SU-DHL-6 (cell line): ENCODE measurements around the gene WARS2.

Source experiments
- H2AFZ ChIP-seq: fragments of 200-600 bp; sonication (generic); 2 replicates; pipeline ENCODE4 v1.6.1; 2014; ENCODE audit warnings: low read depth, mild to moderate bottlenecking, moderate library complexity, mixed read lengths, antibody characterized with exemption, low read length; ENCODE audit not compliant: severe bottlenecking
- H3F3A ChIP-seq: fragments of 200-600 bp; shearing (Covaris generic); 2 replicates; pipeline ENCODE4 v1.6.0; 2016; ENCODE audit warnings: antibody characterized with exemption, mild to moderate bottlenecking; ENCODE audit not compliant: insufficient read depth
- H3K27ac ChIP-seq: fragments of 200-600 bp; sonication (generic); 2 replicates; pipeline ENCODE4 v1.5.1; 2016; ENCODE audit warnings: low read depth, mild to moderate bottlenecking, low read length, moderate library complexity, mixed read lengths
- H3K27me3 ChIP-seq: fragments of 200-600 bp; sonication (generic), shearing (Covaris generic); 2 replicates; pipeline ENCODE4 v1.6.0; 2014; ENCODE audit warnings: mild to moderate bottlenecking, low read length
- H3K36me3 ChIP-seq: fragments of 200-600 bp; sonication (generic); 2 replicates; pipeline ENCODE4 v1.6.1; 2014; ENCODE audit warnings: mild to moderate bottlenecking, low read length, mixed read lengths
- H3K4me2 ChIP-seq: fragments of 300-600, 200-600 bp; shearing (Covaris generic), sonication (generic); 2 replicates; pipeline ENCODE4 v1.6.0; 2014; ENCODE audit warnings: low read length, low read depth, mild to moderate bottlenecking; ENCODE audit not compliant: poor library complexity, severe bottlenecking
- H3K4me3 ChIP-seq: fragments of 200-600 bp; sonication (generic); 2 replicates; pipeline ENCODE4 v1.5.1; 2014; ENCODE audit warnings: antibody characterized with exemption, low read length, mild to moderate bottlenecking, mixed read lengths; ENCODE audit not compliant: insufficient read depth, poor library complexity, severe bottlenecking
- H3K79me2 ChIP-seq: fragments of 200-600 bp; sonication (generic); 2 replicates; pipeline ENCODE4 v1.6.1; 2014; ENCODE audit warnings: mild to moderate bottlenecking, low read length, moderate library complexity; ENCODE audit not compliant: insufficient read depth
- H3K9ac ChIP-seq: fragments of 200-600 bp; sonication (generic); 2 replicates; pipeline ENCODE4 v1.7.0; 2014; ENCODE audit warnings: mild to moderate bottlenecking, low read length
- H3K9me2 ChIP-seq: fragments of 200-600 bp; sonication (generic); replicated peaks from 2 replicates; pipeline ENCODE4 v1.6.1; 2014; ENCODE audit warnings: low read length; ENCODE audit not compliant: insufficient read depth
- H3K9me3 ChIP-seq: fragments of 200-600 bp; sonication (generic); 2 replicates; pipeline ENCODE4 v1.6.1; 2014; ENCODE audit warnings: low read length, mixed read lengths; ENCODE audit not compliant: insufficient read depth
- H4K20me1 ChIP-seq: fragments of 200-600 bp; sonication (generic); 2 replicates; pipeline ENCODE4 v1.6.1; 2014; ENCODE audit warnings: low read depth, mild to moderate bottlenecking, antibody characterized with exemption, low read length, moderate library complexity, mixed read lengths
- EZH2phosphoT487 ChIP-seq: fragments of 200-600 bp; sonication (generic), shearing (Covaris generic); conservative IDR thresholded peaks from 2 replicates; pipeline ENCODE4 v1.6.1; 2018; ENCODE audit warnings: mild to moderate bottlenecking, antibody characterized with exemption, low read length, moderate library complexity, mixed read lengths
- TF ChIP-seq, protein P1 (sequence below): fragments of 200-600 bp; sonication (generic); IDR thresholded peaks from one replicate; pipeline ENCODE4 v1.5.1; 2017; ENCODE audit warnings: antibody characterized with exemption, mild to moderate bottlenecking, low read length, moderate library complexity; ENCODE audit not compliant: insufficient read depth, poor library complexity, severe bottlenecking

Gene WARS2

DNA sequence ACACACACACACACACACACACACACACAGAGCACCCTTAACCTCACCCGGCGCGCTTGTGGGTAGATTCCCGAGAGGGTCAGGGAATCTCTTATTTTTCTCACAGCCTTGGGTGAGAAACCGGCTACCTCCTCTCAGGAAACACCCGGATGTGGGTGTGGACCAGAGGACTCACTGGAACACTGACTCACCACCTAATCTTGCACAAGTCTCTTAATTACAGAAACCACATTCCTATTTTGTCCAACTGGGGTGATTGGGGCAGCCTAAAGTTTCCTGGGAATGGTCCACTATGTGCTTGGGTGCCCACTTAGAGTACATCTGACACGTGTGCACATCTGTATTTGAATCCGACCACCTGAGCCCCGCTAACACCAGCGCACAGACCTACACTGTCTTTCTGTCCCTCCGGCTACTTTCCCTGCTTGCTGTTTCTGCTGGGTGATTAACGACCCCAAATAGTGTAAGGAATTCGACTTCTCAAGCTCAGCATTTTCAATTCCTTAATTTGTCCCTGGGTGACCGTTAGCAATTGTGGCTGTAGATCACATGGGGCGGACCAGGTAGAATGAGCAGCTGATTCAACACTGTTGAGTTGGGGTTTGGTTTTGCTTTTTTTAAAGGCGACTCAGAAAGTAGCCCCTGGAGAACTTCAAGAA is 138.3 kb downstream of the WARS2 start:
- TF ChIP-seq, protein P1, sequence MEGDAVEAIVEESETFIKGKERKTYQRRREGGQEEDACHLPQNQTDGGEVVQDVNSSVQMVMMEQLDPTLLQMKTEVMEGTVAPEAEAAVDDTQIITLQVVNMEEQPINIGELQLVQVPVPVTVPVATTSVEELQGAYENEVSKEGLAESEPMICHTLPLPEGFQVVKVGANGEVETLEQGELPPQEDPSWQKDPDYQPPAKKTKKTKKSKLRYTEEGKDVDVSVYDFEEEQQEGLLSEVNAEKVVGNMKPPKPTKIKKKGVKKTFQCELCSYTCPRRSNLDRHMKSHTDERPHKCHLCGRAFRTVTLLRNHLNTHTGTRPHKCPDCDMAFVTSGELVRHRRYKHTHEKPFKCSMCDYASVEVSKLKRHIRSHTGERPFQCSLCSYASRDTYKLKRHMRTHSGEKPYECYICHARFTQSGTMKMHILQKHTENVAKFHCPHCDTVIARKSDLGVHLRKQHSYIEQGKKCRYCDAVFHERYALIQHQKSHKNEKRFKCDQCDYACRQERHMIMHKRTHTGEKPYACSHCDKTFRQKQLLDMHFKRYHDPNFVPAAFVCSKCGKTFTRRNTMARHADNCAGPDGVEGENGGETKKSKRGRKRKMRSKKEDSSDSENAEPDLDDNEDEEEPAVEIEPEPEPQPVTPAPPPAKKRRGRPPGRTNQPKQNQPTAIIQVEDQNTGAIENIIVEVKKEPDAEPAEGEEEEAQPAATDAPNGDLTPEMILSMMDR, result no peak
- no peak for TF ChIP-seq EZH2phosphoT487
- Histone ChIP-seq H3F3A (no peaks in the 10 kb centered on the region), H4K20me1 (no peaks in the 10 kb centered on the region), H3K9me3 (no peaks in the 10 kb centered on the region), H3K79me2 (no peaks in the 10 kb centered on the region), H3K4me2 (no peak overlapping the region), H2AFZ (no peak overlapping the region), H3K9ac (no peak overlapping the region), H3K4me3 (no peak overlapping the region), H3K9me2 (no peaks in the 10 kb centered on the region), H3K27me3 (no peaks in the 10 kb centered on the region), H3K27ac (no peak overlapping the region), H3K36me3 (no peaks in the 10 kb centered on the region)

- no peaks in the 10 kb centered on the region for H3K36me3 ChIP-seq
- no peak overlapping the region for H3K27ac ChIP-seq
- no peak overlapping the region for H3K4me3 ChIP-seq
- no peak overlapping the region for H3K9ac ChIP-seq
- no peak overlapping the region for H3K4me2 ChIP-seq
- H4K20me1 ChIP-seq, result no peaks in the 10 kb centered on the region
- TF ChIP-seq, protein P1, result no peak
- TF ChIP-seq EZH2phosphoT487, result no peak
- no peaks in the 10 kb centered on the region for H3K79me2 ChIP-seq
- no peaks in the 10 kb centered on the region for H3F3A ChIP-seq
- H3K9me3 ChIP-seq, result no peaks in the 10 kb centered on the region
- H2AFZ ChIP-seq, result no peak overlapping the region
- no peaks in the 10 kb centered on the region for H3K9me2 ChIP-seq
- no peaks in the 10 kb centered on the region for H3K27me3 ChIP-seq
Measured at GRCh38 chr1:119001181-119002027, 139.0 kb downstream of the WARS2 start.

DNA sequence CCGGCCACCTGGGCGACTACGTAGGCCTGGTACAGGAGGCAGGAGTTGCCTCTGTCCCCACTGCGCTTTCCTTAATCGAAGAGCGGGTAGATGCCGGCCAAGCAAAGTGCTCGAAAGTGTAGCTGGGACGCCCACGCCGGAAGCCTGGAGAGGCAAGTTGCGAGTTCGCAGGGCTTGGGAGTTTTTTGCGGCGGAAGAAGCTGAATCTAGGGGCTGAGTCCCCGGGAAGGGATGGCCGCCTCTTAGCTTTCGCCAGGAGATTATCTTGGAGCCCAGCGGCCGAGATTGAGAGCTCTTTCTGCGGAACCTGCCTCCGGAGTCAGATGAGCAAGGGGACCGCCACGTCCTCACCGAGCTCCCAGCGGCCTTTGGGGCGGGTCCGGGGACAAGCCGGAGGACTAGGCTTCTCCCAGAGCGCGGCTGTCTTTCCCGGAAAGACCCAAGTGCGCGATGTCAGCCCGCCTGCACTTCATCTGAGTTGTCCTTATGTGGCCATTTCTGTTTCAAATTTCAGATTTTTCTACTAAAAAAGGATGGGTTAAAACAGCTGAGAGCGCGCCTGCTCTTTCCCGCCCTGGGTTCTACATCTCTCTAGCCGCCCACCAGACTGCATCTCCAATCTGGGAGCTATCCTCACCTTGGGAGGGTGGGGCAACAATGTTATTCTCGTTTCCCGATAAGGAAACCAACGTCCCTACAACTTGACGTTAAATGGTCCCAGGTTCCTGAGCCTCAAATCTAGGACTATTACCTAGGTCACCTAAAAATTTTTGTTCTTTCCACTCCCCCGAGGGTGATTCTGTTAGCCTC is 139.9 kb downstream of the WARS2 start:
- Histone ChIP-seq H3K9ac (no peak overlapping the region), H3K79me2 (no peaks in the 10 kb centered on the region), H3K27ac (no peak overlapping the region), H3K4me2 (no peak overlapping the region), H3K9me2 (no peaks in the 10 kb centered on the region), H2AFZ (no peak overlapping the region), H3F3A (no peaks in the 10 kb centered on the region), H3K27me3 (no peaks in the 10 kb centered on the region), H3K9me3 (no peaks in the 10 kb centered on the region), H4K20me1 (no peaks in the 10 kb centered on the region), H3K36me3 (no peaks in the 10 kb centered on the region), H3K4me3 (no peak overlapping the region)
- TF ChIP-seq, protein P1, result no peak
